ENCODE results near the gene OLIG2.
A peak's percentile ranks its signal among the peaks of the same experiment; 100 is the strongest.

Gene OLIG2

GRCh38 chr21:33067457-33067856, 41.7 kb downstream of the OLIG2 start:
- TF ChIP-seq CTCF (IDR thresholded peaks at IDR 0.05): no peak
- intact Hi-C loops (cut with DNase I; ENCODE audit: low total_unique reads): no loop called here
- H3K27me3 ChIP-seq: peaks cover 0 to 84% of the 10 kb centered on the region in 2 donors
- peaks cover 6 to 8% (median 8%) of the 10 kb centered on the region in 3 donors for H3K9me3 ChIP-seq
- peaks cover 0 to 26% (median 22%) of the 10 kb centered on the region in 4 donors for H3K4me1 ChIP-seq
- no peak for DNase-seq
- no peak overlapping the region for H3K4me3 ChIP-seq
- no peaks in the 10 kb centered on the region for H3K36me3 ChIP-seq
- H3K27ac ChIP-seq: no peak overlapping the region

GRCh38 chr21:33069243-33069642, 43.5 kb downstream of the OLIG2 start:
- Histone ChIP-seq H3K4me3 (no peak overlapping the region), H3K27ac (no peak overlapping the region), H3K27me3 (peaks cover 0 to 87% of the 10 kb centered on the region in 2 donors), H3K9me3 (peaks cover 6 to 8% (median 8%) of the 10 kb centered on the region in 3 donors), H3K36me3 (no peaks in the 10 kb centered on the region), H3K4me1 (peaks cover 0 to 26% (median 22%) of the 10 kb centered on the region in 4 donors)
- no peak for TF ChIP-seq CTCF (IDR thresholded peaks at IDR 0.05)
- intact Hi-C loops (cut with DNase I; ENCODE audit: low total_unique reads): no loop called here
- no peak for DNase-seq

GRCh38 chr21:33069645-33069993, 43.9 kb downstream of the OLIG2 start:
- Histone ChIP-seq H3K9me3 (peaks cover 6 to 8% (median 8%) of the 10 kb centered on the region in 3 donors), H3K27ac (no peak overlapping the region), H3K4me1 (peaks cover 0 to 26% (median 22%) of the 10 kb centered on the region in 4 donors), H3K27me3 (peaks cover 0 to 87% of the 10 kb centered on the region in 2 donors), H3K36me3 (no peaks in the 10 kb centered on the region), H3K4me3 (peak overlapping the region in 1 of 2 donors; percentile 36)
- DNase-seq: no peak
- TF ChIP-seq CTCF (IDR thresholded peaks at IDR 0.05): no peak
- intact Hi-C loops (cut with DNase I; ENCODE audit: low total_unique reads): no loop called here

- Histone ChIP-seq H3K4me1 (peaks cover 0 to 26% (median 22%) of the 10 kb centered on the region in 4 donors), H3K27me3 (peaks cover 0 to 86% of the 10 kb centered on the region in 2 donors), H3K4me3 (peak within 1 kb of the TSS in 1 of 2 donors; percentile 40), H3K9me3 (peaks cover 6 to 8% (median 8%) of the 10 kb centered on the region in 3 donors), H3K36me3 (no peaks in the 10 kb centered on the region), H3K27ac (no peak within 1 kb of the TSS)
- no peak for TF ChIP-seq CTCF (IDR thresholded peaks at IDR 0.05)
- intact Hi-C loops (cut with DNase I; ENCODE audit: low total_unique reads): no loop called here
- DNase-seq: no peak
Measured at GRCh38 chr21:33069994-33070743, 44.4 kb downstream of the OLIG2 start, which contains the start of gene OLIG1. Gene OLIG1, plus strand, starts transcription at chr21:33070141. Its CDS starts 106 bp downstream, at chr21:33070247.

GRCh38 chr21:33070744-33070997, 44.9 kb downstream of the OLIG2 start:
- peaks cover 6 to 8% (median 8%) of the 10 kb centered on the region in 3 donors for H3K9me3 ChIP-seq
- no peaks in the 10 kb centered on the region for H3K36me3 ChIP-seq
- no peak for TF ChIP-seq CTCF (IDR thresholded peaks at IDR 0.05)
- H3K4me3 ChIP-seq: peak overlapping the region in 1 of 2 donors; percentile 40
- intact Hi-C loops (cut with DNase I; ENCODE audit: low total_unique reads): no loop called here
- no peak overlapping the region for H3K27ac ChIP-seq
- peaks cover 0 to 86% of the 10 kb centered on the region in 2 donors for H3K27me3 ChIP-seq
- H3K4me1 ChIP-seq: peaks cover 0 to 26% (median 22%) of the 10 kb centered on the region in 4 donors
- no peak for DNase-seq
